Transverse colon (tissue), 4 donors: Measurements from ENCODE around the gene SLC30A3. TPM values are rescaled to one million over a fixed set of nuclear protein-coding genes. Genes with fewer than 3 reads are reported as not detected.

ENCODE experiments used
- DNase-seq: peaks from one replicate; pipeline ENCODE4 v3.0.0-alpha.2; 2019
- H3K27ac ChIP-seq, 4 donors: fragments of 200-600 bp; sonication (generic); 2 replicates each; pipeline ENCODE4 v1.5.1; 2016 to 2018; ENCODE audit warnings: inconsistent platforms in 4 of 4
- H3K27me3 ChIP-seq: fragments of 200-600 bp; sonication (generic); 2 replicates; pipeline ENCODE4 v1.5.1; 2017; ENCODE audit warnings: inconsistent platforms
- H3K36me3 ChIP-seq, 4 donors: fragments of 200-600 bp; sonication (generic); 2 replicates each; pipeline ENCODE4 v1.5.1; 2017 to 2019; ENCODE audit warnings: inconsistent platforms in 4 of 4
- H3K4me1 ChIP-seq, 4 donors: fragments of 200-600 bp; sonication (generic); 2 replicates each; pipeline ENCODE4 v1.5.1; 2017 to 2020; ENCODE audit warnings: inconsistent platforms in 4 of 4
- H3K4me3 ChIP-seq, 4 donors: fragments of 200-600 bp; sonication (generic); 1 replicate in 1 of 4; 2 replicates in 3 of 4; pipeline versions ENCODE4 v1.5.1 to v1.6.1; 2017 to 2019; ENCODE audit warnings: inconsistent platforms in 4 of 4
- H3K9me3 ChIP-seq, 2 donors: fragments of 200-600 bp; sonication (generic); 2 replicates each; pipeline ENCODE4 v1.5.1; 2017 to 2019; ENCODE audit warnings: inconsistent platforms in 2 of 2
- EP300 ChIP-seq: sonication (generic); formaldehyde crosslinking; IDR thresholded peaks from one replicate; pipeline ENCODE4 v1.6.1; 2017; ENCODE audit warnings: antibody characterized with exemption, low read depth
- POLR2A ChIP-seq: fragments of 450-650 bp; IDR thresholded peaks from one replicate; pipeline ENCODE4 v1.6.1; 2016; ENCODE audit warnings: antibody characterized with exemption, mild to moderate bottlenecking, moderate library complexity
- POLR2AphosphoS5 ChIP-seq, 3 donors: sonication (generic); formaldehyde crosslinking; IDR thresholded peaks; one replicate each; pipeline ENCODE4 v1.6.1; 2016; ENCODE audit warnings: antibody characterized with exemption in 3 of 3
- WGBS, 2 donors: methylation state at CpG; one replicate each; pipeline ENCODE4 v1.1.5; 2018; ENCODE audit warnings: low coverage in 1 of 2; 5-methylcytosine and 5-hydroxymethylcytosine counted together
- in situ Hi-C, 4 donors: fragments of 200-750 bp; cut with MboI; loops; one replicate each; pipeline versions ENCODE4 v1.15.0 to v1.15.1; 2017; ENCODE audit warnings: low sequenced_read_pairs in 3 of 4, low pct_ligation_motif_present in 1 of 4, low pct_unique_long_range_greater_than_20kb in 1 of 4
- intact Hi-C: fragments of 100-400 bp; cut with DNase I; formaldehyde crosslinking; loops from one replicate; pipeline ENCODE4 v1.15.1; 2023; ENCODE audit warnings: low total_unique reads
- total RNA-seq, 4 donors: library from RNA; depleted of rRNA; stranded (reverse); fragments of >200 nt; gene quantifications; one replicate each; pipeline ENCODE4 v1.1.0, GENCODE V29; 2016
- TF ChIP-seq, protein P1 (sequence below), 5 experiments: fragments of 200-600 bp in 3 of 5; fragments of 450-650 bp in 2 of 5; sonication (generic) in 3 of 5; IDR thresholded peaks; 1 replicate in 2 of 5; 2 replicates in 3 of 5; pipeline ENCODE4 v1.5.1; 2016 to 2017; ENCODE audit warnings: antibody characterized with exemption in 5 of 5, inconsistent platforms in 3 of 5, mild to moderate bottlenecking in 2 of 5, moderate library complexity in 1 of 5

Gene SLC30A3
- total RNA-seq, 4 donors from 2014 or later = 0.60 TPM; not detected in 3

DNA sequence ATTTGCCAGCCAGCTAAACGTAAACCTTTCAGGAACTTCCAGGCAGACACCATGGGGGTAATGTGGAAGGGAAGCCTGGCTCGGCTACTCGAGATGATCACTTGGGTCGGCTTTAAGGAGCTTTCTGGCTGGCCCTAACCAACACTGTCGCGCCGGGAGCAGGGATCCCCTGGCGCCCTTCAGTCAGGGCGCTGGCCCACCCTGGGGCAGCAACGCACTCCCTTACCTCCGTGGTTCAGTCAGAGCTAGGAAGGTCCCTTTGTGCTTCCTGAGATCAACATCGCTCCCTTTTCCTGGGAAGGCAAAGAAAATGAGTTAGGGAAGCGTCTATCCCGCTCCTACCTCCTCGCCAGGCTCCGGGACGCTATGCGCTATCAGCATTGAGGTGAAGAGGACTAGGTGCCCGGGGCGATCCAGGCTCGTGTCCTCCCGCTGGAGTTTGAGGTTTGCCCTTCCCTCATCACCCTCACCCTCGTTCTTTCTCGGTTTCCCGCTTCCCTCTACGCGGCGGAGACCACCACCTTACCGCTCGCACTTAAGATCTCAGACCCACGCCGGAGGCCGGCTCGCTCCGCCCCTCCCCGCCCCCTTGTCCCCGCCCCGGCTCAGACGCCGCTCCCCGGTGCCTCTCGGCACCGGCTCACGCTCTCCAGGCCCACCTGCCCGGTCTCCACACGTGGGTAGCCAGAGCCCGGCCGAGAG is 51.5 kb downstream of the SLC30A3 start:
- TF ChIP-seq POLR2A (no peak), EP300 (no peak), POLR2AphosphoS5 (IDR thresholded peaks at IDR 0.05) (no peak)
- TF ChIP-seq, protein P1, sequence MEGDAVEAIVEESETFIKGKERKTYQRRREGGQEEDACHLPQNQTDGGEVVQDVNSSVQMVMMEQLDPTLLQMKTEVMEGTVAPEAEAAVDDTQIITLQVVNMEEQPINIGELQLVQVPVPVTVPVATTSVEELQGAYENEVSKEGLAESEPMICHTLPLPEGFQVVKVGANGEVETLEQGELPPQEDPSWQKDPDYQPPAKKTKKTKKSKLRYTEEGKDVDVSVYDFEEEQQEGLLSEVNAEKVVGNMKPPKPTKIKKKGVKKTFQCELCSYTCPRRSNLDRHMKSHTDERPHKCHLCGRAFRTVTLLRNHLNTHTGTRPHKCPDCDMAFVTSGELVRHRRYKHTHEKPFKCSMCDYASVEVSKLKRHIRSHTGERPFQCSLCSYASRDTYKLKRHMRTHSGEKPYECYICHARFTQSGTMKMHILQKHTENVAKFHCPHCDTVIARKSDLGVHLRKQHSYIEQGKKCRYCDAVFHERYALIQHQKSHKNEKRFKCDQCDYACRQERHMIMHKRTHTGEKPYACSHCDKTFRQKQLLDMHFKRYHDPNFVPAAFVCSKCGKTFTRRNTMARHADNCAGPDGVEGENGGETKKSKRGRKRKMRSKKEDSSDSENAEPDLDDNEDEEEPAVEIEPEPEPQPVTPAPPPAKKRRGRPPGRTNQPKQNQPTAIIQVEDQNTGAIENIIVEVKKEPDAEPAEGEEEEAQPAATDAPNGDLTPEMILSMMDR (IDR thresholded peaks at IDR 0.05) = no peak
- DNase-seq = no peak
- Histone ChIP-seq H3K36me3 (peaks cover 0 to 11% (median 0%) of the 10 kb centered on the region in 4 donors), H3K27me3 (no peaks in the 10 kb centered on the region), H3K9me3 (no peaks in the 10 kb centered on the region), H3K4me1 (peaks cover 12 to 32% (median 17%) of the 10 kb centered on the region in 4 donors), H3K4me3 (peak overlapping the region; percentile 61 to 90 (median 80)), H3K27ac (peak overlapping the region; percentile 94 to 98 (median 96))
- in situ Hi-C loops (loop anchor here in 1 of 4 donors (25.0 kb wide), 1 partner anchor 99 kb away; the partner anchor contains the start of genes ABHD1 and CGREF1), intact Hi-C loops (loop anchor here (10.0 kb wide), 1 partner anchor 77 kb away; the partner anchor contains the start of genes PREB and PRR30)
- 1% methylated on average over 37 of the region's 48 CpGs; no CpG with 5 or more reads in 1 of the 2 donors for WGBS, 2 donors

DNA sequence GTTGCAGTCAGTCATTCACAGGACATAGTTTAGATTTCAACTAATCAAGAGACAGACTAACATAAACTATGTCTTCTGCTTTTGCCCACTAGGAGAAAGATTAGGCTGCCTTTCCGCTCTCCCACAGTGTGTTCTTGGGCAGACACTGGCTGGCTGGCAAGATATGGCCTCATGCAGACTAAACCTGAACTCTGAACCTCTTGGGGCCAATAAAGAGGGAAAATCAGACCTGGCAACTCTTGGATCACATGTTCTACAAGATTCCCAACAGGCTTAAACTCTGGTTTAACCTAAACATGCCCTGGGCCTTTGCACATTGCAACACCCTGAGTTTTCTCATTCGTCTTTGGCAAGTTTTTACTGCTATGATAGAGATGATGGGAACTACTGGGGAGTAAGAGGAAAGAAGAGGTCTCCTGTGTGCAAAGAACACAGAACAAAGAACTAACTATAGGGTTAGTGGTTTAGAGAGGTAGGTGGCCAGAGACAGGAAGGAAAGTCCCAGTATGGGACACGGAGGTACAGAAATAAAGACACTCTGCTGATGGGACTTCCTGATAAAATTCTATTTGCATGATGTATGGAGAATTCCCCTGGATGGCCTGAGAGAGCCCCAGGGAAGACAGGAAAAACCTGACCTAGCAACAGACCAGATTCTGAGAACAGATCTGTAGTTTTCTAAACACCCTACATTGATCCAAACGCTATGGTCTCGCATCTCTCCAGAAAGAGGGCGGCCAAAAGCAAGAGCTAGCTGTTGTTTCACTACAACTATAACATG is 53.0 kb downstream of the SLC30A3 start:
- Histone ChIP-seq H3K9me3 (no peaks in the 10 kb centered on the region), H3K27ac (peak overlapping the region; percentile 2 to 51 (median 14)), H3K4me3 (no peak overlapping the region), H3K4me1 (peaks cover 12 to 32% (median 17%) of the 10 kb centered on the region in 4 donors), H3K27me3 (no peaks in the 10 kb centered on the region), H3K36me3 (peaks cover 0 to 16% (median 2%) of the 10 kb centered on the region in 4 donors)
- TF ChIP-seq, protein P1 (IDR thresholded peaks at IDR 0.05) = peak in 1 of 5 experiments; percentile 23
- no peak for TF ChIP-seq POLR2AphosphoS5 (IDR thresholded peaks at IDR 0.05)
- 74 to 86% methylated on average over 5 to 6 of the region's 6 CpGs for WGBS, 2 donors
- intact Hi-C loops (loop anchor here (10.0 kb wide), 1 partner anchor 75 kb away; the partner anchor contains the start of genes PREB and PRR30), in situ Hi-C loops (loop anchor here in 1 of 4 donors (25.0 kb wide), 1 partner anchor 98 kb away; the partner anchor contains the start of genes ABHD1 and CGREF1)
- peak; percentile 22 for DNase-seq

DNA sequence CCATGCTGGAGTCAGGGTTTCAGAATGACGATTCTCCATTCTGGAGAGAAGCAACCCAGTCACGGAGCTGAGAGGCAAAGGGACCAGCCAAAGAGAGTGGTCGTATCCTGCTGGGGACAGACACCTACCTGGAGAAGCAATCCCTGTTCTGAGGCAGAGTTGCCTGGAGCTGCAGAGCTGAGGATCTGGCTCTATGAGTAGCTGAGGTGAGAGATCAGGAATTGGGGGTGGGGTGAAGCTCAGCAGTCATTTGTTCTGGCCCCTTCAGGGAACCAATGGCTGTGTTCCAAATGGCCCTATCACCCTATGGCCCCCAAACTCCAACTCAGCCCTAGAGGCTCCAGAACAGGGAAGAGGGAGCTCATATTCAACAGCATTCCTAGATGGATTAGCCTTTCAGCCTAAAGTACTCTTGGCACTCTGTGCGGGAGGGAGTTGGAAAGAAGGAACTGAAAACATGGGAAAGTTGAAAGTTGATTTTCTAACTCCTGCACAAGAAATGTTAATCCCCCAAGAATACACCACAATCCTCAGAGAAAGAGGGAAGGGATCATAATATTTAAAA is 54.3 kb downstream of the SLC30A3 start:
- in situ Hi-C loops = loop anchor here in 1 of 4 donors (25.0 kb wide), 1 partner anchor 96 kb away; the partner anchor contains the start of genes ABHD1 and CGREF1
- peaks cover 0 to 27% (median 7%) of the 10 kb centered on the region in 4 donors for H3K36me3 ChIP-seq
- H3K27me3 ChIP-seq = no peaks in the 10 kb centered on the region
- H3K9me3 ChIP-seq = no peaks in the 10 kb centered on the region
- intact Hi-C loops = no loop called here
- H3K4me1 ChIP-seq = peaks cover 12 to 29% (median 17%) of the 10 kb centered on the region in 4 donors
- DNase-seq = no peak
- H3K4me3 ChIP-seq = no peak overlapping the region
- no peak overlapping the region for H3K27ac ChIP-seq
- no peak for TF ChIP-seq POLR2A
- TF ChIP-seq, protein P1 (IDR thresholded peaks at IDR 0.05) = no peak
- TF ChIP-seq POLR2AphosphoS5 (IDR thresholded peaks at IDR 0.05) = no peak
- no peak for TF ChIP-seq EP300
- WGBS, 2 donors = 94% methylated on average over 4 of the region's 4 CpGs; no CpG with 5 or more reads in 1 of the 2 donors
